K562 (cell line): ENCODE results near the gene CHRDL2.

Experiments used
- ATF3 ChIP-seq, 2 experiments: fragments of 450-650 bp in 1 of 2; sonication (generic) in 1 of 2; formaldehyde crosslinking in 1 of 2; IDR thresholded peaks in 1 of 2; conservative IDR thresholded peaks in 1 of 2; 2 replicates each; pipeline versions ENCODE4 v1.6.1 to v1.8.1; 2016 to 2023; ENCODE audit warnings: mild to moderate bottlenecking in 2 of 2, moderate library complexity in 2 of 2, inconsistent platforms in 1 of 2, missing genetic modification reagents in 1 of 2
- CHD2 ChIP-seq: IDR thresholded peaks from 2 replicates; pipeline ENCODE4 v1.6.1; 2011; ENCODE audit warnings: low read depth, low read length
- CXXC5 ChIP-seq: fragments of 250-450 bp; sonication (Bioruptor Pico); IDR thresholded peaks from 2 replicates; pipeline ENCODE4 v1.8.0; 2022; ENCODE audit warnings: inconsistent platforms, mild to moderate bottlenecking, moderate library complexity
- EP300 ChIP-seq: IDR thresholded peaks from 2 replicates; pipeline ENCODE4 v1.6.1; 2012; ENCODE audit warnings: low read length, improper control_type of control experiment
- ESRRA ChIP-seq: fragments of 450-650 bp; IDR thresholded peaks from 2 replicates; pipeline ENCODE4 v1.6.1; 2014; ENCODE audit warnings: low read depth, mild to moderate bottlenecking, moderate library complexity, borderline replicate concordance
- KLF10 ChIP-seq: fragments of 250-450 bp; sonication (Bioruptor Pico); IDR thresholded peaks from 2 replicates; pipeline ENCODE4 v1.6.1; 2021; ENCODE audit warnings: matching md5 sums
- MXD1 ChIP-seq: fragments of 250-450 bp; sonication (Bioruptor Pico); IDR thresholded peaks from 2 replicates; pipeline ENCODE4 v1.8.0; 2021; ENCODE audit warnings: borderline replicate concordance, mild to moderate bottlenecking, moderate library complexity; ENCODE audit not compliant: poor library complexity, severe bottlenecking
- NFE2L1 ChIP-seq: fragments of 450-650 bp; IDR thresholded peaks from 2 replicates; pipeline ENCODE4 v1.6.1; 2016; ENCODE audit warnings: missing genetic modification characterization, low read depth, mild to moderate bottlenecking, missing compliant biosample characterization, moderate library complexity, borderline replicate concordance
- PTTG1 ChIP-seq: fragments of 450-650 bp; IDR thresholded peaks from 2 replicates; pipeline ENCODE4 v1.6.1; 2016; ENCODE audit warnings: low read depth, mild to moderate bottlenecking, missing genetic modification characterization, missing compliant biosample characterization
- ZFP91 ChIP-seq: sonication (generic); formaldehyde crosslinking; IDR thresholded peaks from 2 replicates; pipeline ENCODE4 v1.8.0; 2022; ENCODE audit warnings: mild to moderate bottlenecking, missing genetic modification reagents
- ZNF324 ChIP-seq: fragments of 250-450 bp; sonication (Bioruptor Pico); IDR thresholded peaks from 2 replicates; pipeline ENCODE4 v1.4.0; 2020; ENCODE audit warnings: mild to moderate bottlenecking
- ZNF407 ChIP-seq: fragments of 450-650 bp; IDR thresholded peaks from 2 replicates; pipeline ENCODE4 v1.6.1; 2016; ENCODE audit warnings: low read depth

GRCh38 chr11:74751303-74751702, 20.1 kb upstream of the CHRDL2 start:
- TF ChIP-seq ZNF324 (no peak), CHD2 (no peak), ATF3 (IDR thresholded peaks at IDR 0.05) (no peak), ATF3 (CRISPR knock-in tag; conservative IDR thresholded peaks at IDR 0.05) (no peak), ESRRA (no peak), ZNF407 (no peak), ZFP91 (CRISPR knock-in tag) (no peak), NFE2L1 (tag) (no peak), EP300 (no peak), CXXC5 (CRISPR knock-in tag) (no peak), PTTG1 (no peak), KLF10 (CRISPR knock-in tag) (no peak), MXD1 (CRISPR knock-in tag) (no peak)
